DOHH2 (cell line): ENCODE data around the gene CNST.
A peak's percentile ranks its signal among the peaks of the same experiment; 100 is the strongest.

Source experiments
- H3F3A ChIP-seq: fragments of 200-600 bp; sonication (generic), shearing (Covaris generic); 2 replicates; pipeline ENCODE4 v1.6.0; 2016; ENCODE audit warnings: antibody characterized with exemption, mild to moderate bottlenecking; ENCODE audit not compliant: control insufficient read depth, insufficient read depth
- H3K27ac ChIP-seq: fragments of 200-600 bp; sonication (generic); 2 replicates; pipeline ENCODE4 v1.5.1; 2014; ENCODE audit warnings: low read depth, mild to moderate bottlenecking, low read length, moderate library complexity
- H3K27me3 ChIP-seq: fragments of 200-600 bp; sonication (generic); 2 replicates; pipeline ENCODE4 v1.6.1; 2014; ENCODE audit warnings: mild to moderate bottlenecking, low read length, mixed read lengths; ENCODE audit not compliant: control insufficient read depth
- H3K36me3 ChIP-seq: fragments of 200-600 bp; sonication (generic); 2 replicates; pipeline ENCODE4 v1.6.1; 2014; ENCODE audit warnings: mild to moderate bottlenecking, low read length, moderate library complexity, mixed read lengths; ENCODE audit not compliant: control insufficient read depth
- H3K4me1 ChIP-seq: fragments of 200-600 bp; sonication (generic); 2 replicates; pipeline ENCODE4 v1.6.1; 2014; ENCODE audit warnings: mild to moderate bottlenecking, low read length, mixed read lengths; ENCODE audit not compliant: control insufficient read depth
- H3K4me2 ChIP-seq: fragments of 200-600 bp; sonication (generic); 2 replicates; pipeline ENCODE4 v1.6.0; 2014; ENCODE audit warnings: mild to moderate bottlenecking, low read length, moderate library complexity
- H3K4me3 ChIP-seq: fragments of 200-600 bp; sonication (generic); 2 replicates; pipeline ENCODE4 v1.5.1; 2014; ENCODE audit warnings: mild to moderate bottlenecking, low read length, mixed read lengths
- H3K79me2 ChIP-seq: fragments of 200-600 bp; sonication (generic); 2 replicates; pipeline ENCODE4 v1.6.1; 2014; ENCODE audit warnings: mild to moderate bottlenecking, low read length, mixed read lengths; ENCODE audit not compliant: control insufficient read depth
- H3K9me2 ChIP-seq: fragments of 200-600 bp; sonication (generic); replicated peaks from 2 replicates; pipeline ENCODE4 v1.6.1; 2014; ENCODE audit warnings: mild to moderate bottlenecking, low read length, mixed read lengths; ENCODE audit not compliant: control insufficient read depth
- H3K9me3 ChIP-seq: fragments of 200-600 bp; sonication (generic); 2 replicates; pipeline ENCODE4 v1.6.1; 2014; ENCODE audit warnings: antibody characterized with exemption, low read length, mixed read lengths; ENCODE audit not compliant: control insufficient read depth, insufficient read depth
- H4K20me1 ChIP-seq: fragments of 200-600 bp; sonication (generic); 2 replicates; pipeline ENCODE4 v1.6.0; 2014; ENCODE audit warnings: low read depth, mild to moderate bottlenecking, antibody characterized with exemption, low read length, moderate library complexity; ENCODE audit not compliant: control insufficient read depth, insufficient read depth
- EZH2phosphoT487 ChIP-seq: fragments of 200-600 bp; sonication (generic); IDR thresholded peaks from 2 replicates; pipeline ENCODE4 v1.6.1; 2017; ENCODE audit warnings: borderline replicate concordance, mild to moderate bottlenecking, antibody characterized with exemption, low read length, moderate library complexity, mixed read lengths
- TF ChIP-seq, protein P1 (sequence below): fragments of 200-600 bp; sonication (generic); IDR thresholded peaks from one replicate; pipeline ENCODE4 v1.5.1; 2014; ENCODE audit warnings: antibody characterized with exemption, mild to moderate bottlenecking, low read depth, low read length; ENCODE audit not compliant: poor library complexity, severe bottlenecking

The CNST gene

DNA sequence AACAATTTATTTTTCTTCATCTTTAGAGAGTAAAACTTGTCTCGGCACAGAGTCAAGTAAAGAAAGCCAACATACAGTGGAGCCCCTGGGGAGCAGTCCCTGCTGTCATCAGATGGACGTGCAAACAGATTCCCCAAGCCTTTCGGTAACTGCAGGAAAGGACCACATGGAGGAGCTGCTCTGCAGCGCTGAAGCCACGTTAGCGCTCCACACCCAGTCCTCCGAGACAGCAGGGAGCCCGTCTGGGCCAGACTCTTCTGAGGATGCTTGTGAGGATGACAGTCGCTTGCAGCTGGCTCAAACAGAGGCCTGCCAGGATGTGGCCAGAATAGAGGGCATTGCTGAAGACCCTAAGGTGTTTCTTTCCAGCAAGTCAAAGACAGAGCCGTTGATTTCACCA is 80.9 kb downstream of the CNST start:
- peaks cover 60% of the 10 kb centered on the region for H3K36me3 ChIP-seq
- peak overlapping the region; percentile 72 for H3K4me3 ChIP-seq
- H3K79me2 ChIP-seq, result peaks cover 46% of the 10 kb centered on the region
- H3K4me2 ChIP-seq, result peak overlapping the region; percentile 99
- H3F3A ChIP-seq, result peaks cover 33% of the 10 kb centered on the region
- no peaks in the 10 kb centered on the region for H3K9me2 ChIP-seq
- no peak for TF ChIP-seq EZH2phosphoT487
- TF ChIP-seq, protein P1, sequence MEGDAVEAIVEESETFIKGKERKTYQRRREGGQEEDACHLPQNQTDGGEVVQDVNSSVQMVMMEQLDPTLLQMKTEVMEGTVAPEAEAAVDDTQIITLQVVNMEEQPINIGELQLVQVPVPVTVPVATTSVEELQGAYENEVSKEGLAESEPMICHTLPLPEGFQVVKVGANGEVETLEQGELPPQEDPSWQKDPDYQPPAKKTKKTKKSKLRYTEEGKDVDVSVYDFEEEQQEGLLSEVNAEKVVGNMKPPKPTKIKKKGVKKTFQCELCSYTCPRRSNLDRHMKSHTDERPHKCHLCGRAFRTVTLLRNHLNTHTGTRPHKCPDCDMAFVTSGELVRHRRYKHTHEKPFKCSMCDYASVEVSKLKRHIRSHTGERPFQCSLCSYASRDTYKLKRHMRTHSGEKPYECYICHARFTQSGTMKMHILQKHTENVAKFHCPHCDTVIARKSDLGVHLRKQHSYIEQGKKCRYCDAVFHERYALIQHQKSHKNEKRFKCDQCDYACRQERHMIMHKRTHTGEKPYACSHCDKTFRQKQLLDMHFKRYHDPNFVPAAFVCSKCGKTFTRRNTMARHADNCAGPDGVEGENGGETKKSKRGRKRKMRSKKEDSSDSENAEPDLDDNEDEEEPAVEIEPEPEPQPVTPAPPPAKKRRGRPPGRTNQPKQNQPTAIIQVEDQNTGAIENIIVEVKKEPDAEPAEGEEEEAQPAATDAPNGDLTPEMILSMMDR, result peak; percentile 74
- no peaks in the 10 kb centered on the region for H3K9me3 ChIP-seq
- peaks cover 59% of the 10 kb centered on the region for H3K4me1 ChIP-seq
- no peaks in the 10 kb centered on the region for H3K27me3 ChIP-seq
- H3K27ac ChIP-seq, result peak overlapping the region; percentile 99
- H4K20me1 ChIP-seq, result no peaks in the 10 kb centered on the region

DNA sequence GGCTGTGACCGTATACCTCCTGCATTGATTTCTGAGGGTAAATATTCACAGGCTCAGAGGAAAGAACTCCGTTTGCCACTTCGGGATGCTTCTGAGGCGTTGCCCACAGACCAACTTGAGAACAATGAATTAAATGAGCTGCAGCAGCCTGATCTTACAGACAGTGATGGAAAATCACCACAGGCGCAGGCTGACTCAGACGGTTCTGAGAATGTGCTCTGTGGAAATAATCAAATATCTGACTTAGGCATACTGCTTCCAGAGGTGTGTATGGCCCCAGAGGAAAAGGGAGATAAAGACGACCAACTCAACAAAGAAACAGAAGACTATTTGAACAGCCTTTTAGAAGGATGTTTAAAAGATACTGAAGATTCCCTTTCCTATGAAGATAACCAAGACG is 81.3 kb downstream of the CNST start:
- no peaks in the 10 kb centered on the region for H3K27me3 ChIP-seq
- H3K36me3 ChIP-seq, result peaks cover 62% of the 10 kb centered on the region
- H3K9me3 ChIP-seq, result no peaks in the 10 kb centered on the region
- TF ChIP-seq, protein P1, result no peak
- TF ChIP-seq EZH2phosphoT487, result no peak
- H3K79me2 ChIP-seq, result peaks cover 50% of the 10 kb centered on the region
- no peaks in the 10 kb centered on the region for H4K20me1 ChIP-seq
- peak overlapping the region; percentile 99 for H3K4me2 ChIP-seq
- peaks cover 37% of the 10 kb centered on the region for H3F3A ChIP-seq
- no peaks in the 10 kb centered on the region for H3K9me2 ChIP-seq
- H3K4me1 ChIP-seq, result peaks cover 63% of the 10 kb centered on the region
- H3K4me3 ChIP-seq, result peak overlapping the region; percentile 72
- peak overlapping the region; percentile 99 for H3K27ac ChIP-seq

DNA sequence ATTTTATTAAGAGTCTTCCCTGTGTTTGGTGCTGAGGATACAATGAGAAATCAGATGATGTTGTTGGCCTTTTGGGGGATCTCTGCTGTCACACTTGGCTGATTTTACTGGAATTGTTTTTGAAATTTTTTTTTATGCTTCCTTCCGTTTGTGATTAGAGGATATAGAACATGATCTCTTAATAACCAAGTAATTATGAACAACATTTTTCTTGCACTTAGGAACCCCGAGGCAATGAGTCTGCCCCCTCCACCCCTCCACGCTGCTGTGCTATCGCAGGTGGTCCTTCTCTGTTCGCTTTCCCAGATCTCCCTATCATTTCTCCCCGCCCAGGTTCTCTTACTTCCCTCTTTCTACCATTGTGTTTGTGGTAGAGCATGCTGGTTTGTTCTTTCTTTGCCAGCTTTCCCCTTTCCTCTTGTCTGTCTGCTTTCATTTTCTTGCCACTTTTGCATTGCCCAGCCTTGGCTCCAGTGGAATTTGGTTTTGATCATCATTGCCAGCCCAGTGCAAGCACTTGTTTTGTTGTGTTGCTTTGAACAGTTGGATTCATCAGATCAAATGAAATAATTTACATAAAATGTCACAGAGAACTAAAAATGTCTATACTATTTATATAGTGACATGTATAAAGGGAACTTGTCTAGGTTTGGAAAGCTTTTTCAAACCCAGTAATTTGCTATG is 84.9 kb downstream of the CNST start:
- Histone ChIP-seq H3K4me3 (peak overlapping the region; percentile 83), H3F3A (peaks cover 42% of the 10 kb centered on the region), H4K20me1 (no peaks in the 10 kb centered on the region), H3K4me2 (peak overlapping the region; percentile 99), H3K27ac (peak overlapping the region; percentile 99), H3K9me2 (no peaks in the 10 kb centered on the region), H3K27me3 (no peaks in the 10 kb centered on the region), H3K9me3 (no peaks in the 10 kb centered on the region), H3K4me1 (peaks cover 86% of the 10 kb centered on the region), H3K36me3 (peaks cover 75% of the 10 kb centered on the region), H3K79me2 (peaks cover 87% of the 10 kb centered on the region)
- TF ChIP-seq EZH2phosphoT487, result no peak
- TF ChIP-seq, protein P1, result no peak
